CD4-positive, alpha-beta T cell treated with Interleukin-17A for 1 hour (primary cell): ENCODE results near the gene CCBE1.

Experiments used
- DNase-seq: peaks from one replicate; pipeline ENCODE4 v3.0.0-alpha.2; 2020

Gene CCBE1

GRCh38 chr18:59565957-59566356, 131.3 kb downstream of the CCBE1 start:
- no peak for DNase-seq

DNA sequence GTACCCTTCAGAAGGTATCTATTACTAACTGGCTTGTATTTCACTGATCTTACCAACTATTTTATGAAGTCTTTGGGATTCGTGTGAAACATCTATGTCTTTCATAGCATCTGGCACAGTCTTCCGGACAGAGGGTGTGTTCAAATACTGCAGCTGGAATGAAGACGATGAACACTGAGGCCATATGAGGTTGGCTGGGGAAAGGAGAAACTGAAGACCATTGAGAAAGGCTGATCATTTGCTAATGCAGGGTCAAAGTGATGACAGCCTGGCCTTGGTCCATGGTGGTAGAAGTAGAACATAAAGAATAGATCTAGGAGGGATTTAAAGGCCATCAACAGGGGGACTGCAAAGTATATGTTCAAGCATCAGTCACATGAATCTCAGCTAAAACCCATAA, 132.7 kb downstream of the CCBE1 start:
- no peak for DNase-seq

GRCh38 chr18:59563176-59563785, 133.9 kb downstream of the CCBE1 start:
- DNase-seq, result no peak

GRCh38 chr18:59562751-59563150, 134.5 kb downstream of the CCBE1 start:
- DNase-seq, result no peak

DNA sequence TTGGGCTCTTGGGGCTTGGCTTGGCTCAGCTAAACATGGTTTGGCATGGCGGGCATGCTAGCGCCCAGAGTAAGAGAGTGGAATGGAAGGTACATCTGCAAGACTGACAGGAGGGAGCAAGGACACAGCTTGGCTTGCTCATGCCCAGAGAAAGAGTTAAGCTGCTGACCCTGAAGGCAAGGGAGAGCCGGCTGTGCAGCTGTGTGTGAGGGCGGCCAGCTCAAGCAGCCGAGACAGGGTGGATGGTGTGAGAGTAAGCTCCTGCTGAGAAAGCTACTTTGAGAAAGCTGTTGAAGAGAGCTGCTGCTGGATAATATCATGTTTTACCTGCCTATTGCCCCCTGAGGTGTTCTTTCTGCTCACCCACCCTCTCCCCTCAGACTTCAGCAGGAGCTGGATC, 135.6 kb downstream of the CCBE1 start:
- no peak for DNase-seq

- no peak for DNase-seq
These were observed 136.7 kb downstream of the CCBE1 start for GRCh38 chr18:59560556-59560955.

DNA sequence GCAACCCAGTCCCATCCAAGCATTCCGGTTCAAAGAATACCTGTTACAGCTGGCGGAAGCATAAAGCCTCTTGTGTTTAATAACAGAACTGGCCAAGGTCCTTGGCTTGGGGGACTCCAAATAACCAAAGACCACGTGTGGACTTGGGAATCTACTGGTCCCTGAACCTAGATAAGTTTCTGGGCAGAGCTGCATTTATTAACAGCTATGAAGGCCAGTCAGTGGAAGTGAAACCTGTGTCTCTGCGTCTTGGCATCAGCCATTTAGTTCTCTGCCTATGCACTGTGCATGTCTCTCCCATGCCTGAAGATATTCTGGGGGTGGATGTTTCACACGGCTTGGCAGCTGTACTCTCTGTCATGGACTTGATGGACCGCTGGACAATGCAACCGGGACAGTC, 137.7 kb downstream of the CCBE1 start:
- DNase-seq, result no peak

GRCh38 chr18:59555995-59556659, 141.1 kb downstream of the CCBE1 start:
- no peak for DNase-seq

GRCh38 chr18:59554796-59555335, 142.4 kb downstream of the CCBE1 start:
- DNase-seq, result no peak

DNA sequence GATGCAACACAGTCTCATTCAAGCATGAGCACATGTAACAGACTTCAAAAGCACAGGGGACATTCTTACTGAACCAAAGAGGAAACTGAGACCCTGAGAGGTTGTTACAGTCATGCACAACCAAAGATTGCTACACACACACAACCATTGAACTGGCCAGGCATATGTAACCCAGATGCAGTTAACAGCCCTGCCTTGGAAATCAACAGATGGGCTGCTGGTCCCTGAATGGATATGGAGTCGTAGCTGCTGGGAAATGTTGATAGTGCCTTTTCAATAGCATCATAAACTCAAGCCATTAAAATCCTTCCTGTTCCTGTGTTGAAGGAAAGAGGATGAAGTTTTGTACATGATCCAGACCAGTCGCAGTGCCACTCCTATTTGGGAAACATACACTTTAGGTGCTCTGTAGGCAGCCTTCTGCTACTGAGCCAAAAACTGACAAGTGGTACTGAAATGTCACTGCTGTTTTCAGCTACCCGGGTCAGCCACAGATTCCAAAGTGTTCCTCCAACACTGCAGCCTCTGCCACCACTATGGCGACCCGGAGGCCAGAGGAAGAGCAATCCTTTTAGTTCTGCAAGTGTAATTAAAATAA, 143.9 kb downstream of the CCBE1 start:
- DNase-seq, result no peak

GRCh38 chr18:59551902-59552635, 145.2 kb downstream of the CCBE1 start:
- no peak for DNase-seq

DNA sequence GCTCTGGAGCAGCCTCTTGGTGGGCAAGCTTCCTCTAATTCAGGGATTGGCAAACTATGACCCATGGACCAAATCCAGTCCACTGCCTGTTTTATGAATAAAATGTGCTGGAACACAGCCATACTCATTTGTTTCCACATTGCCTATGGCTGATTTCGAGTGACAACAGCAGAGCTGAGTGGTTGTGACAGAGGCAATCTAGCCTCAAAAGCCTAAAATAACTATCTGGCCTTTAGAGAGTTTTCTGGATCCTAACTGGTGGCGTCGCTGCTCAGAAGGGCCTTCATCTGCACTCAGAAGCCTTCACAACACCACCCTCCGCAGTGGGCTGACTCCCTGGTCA, 147.1 kb downstream of the CCBE1 start:
- DNase-seq, result no peak

DNA sequence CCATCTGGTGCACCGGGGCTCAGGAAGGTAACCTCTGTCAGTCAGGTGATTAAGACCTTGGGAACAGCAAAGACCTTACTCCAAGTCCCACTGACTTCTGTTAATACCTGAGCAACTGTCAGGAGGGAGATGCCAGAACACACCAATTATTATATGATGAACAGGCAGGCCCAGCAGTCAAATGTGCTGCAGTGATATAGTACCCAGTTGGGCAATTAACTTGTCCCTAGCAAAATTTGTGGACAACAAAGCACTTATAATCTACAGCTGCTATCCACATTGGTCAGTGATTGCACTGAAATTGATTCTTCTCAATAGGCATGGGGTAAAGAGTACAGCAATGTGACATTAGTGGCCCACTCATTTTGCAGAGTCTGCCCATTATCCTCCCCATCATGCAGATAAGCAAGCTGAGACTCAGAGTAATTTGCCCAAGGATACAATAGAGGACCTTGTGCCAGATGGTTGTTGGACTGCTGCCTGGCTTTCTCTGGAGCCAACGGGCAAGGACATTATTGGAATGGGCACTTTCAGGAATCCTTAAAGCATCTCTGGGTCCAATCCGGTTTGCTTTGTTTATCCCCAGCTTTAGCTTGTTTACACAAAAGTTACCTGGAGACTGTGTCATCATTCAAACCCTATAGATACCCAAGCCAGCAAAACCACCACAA, 147.6 kb downstream of the CCBE1 start:
- no peak for DNase-seq

DNA sequence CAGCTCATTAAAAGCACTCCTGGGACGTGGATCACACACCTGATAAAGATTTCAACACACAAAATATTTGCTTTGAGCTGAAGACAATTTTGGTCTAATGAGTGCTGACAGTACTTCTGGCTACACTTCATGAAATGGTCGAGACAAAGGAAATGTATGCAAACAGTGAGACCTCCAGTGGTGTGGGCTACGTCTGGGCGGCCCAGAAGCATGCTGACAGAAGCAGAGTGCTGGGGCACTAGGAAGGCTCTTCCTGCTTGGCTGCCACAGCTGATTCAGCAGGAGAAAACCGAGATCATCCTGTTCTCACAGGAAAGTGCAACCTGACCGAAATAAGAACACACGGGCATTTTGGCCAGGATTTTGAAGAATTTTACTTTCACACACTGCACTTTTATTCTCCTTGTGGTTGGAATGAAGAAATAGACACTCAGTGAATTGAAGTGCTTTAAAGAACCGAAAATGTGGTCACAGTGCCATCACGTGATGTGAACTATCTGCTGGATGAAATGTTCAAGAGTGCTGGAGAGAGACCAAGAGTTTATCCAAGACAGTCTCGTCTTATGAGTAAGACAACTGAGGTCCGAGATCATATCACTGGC, 149.5 kb downstream of the CCBE1 start:
- no peak for DNase-seq

- DNase-seq, result no peak
These were observed 151.0 kb downstream of the CCBE1 start for GRCh38 chr18:59546188-59546587.

- DNase-seq, result no peak
These were observed 156.4 kb downstream of the CCBE1 start for GRCh38 chr18:59540780-59541179.

GRCh38 chr18:59540346-59540745, 156.9 kb downstream of the CCBE1 start:
- no peak for DNase-seq

DNA sequence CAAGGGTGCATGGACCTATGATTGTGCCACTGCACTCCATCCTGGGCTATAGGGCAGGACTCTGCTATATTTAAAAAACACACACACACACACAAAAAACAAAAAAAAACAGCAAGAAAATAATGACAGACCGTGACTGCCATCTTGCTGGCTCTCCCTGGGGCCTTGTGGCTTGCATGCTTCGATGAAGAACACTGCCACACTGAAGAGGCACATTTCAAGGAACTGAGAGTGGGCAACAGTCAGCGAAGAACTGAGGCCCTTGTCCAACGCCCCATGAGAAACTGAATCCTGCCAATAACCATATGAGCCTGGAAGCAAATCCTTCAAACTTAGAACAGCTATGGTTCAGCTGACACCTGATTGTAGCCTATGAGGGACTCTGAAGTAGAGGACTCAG, 158.1 kb downstream of the CCBE1 start:
- DNase-seq, result no peak

DNA sequence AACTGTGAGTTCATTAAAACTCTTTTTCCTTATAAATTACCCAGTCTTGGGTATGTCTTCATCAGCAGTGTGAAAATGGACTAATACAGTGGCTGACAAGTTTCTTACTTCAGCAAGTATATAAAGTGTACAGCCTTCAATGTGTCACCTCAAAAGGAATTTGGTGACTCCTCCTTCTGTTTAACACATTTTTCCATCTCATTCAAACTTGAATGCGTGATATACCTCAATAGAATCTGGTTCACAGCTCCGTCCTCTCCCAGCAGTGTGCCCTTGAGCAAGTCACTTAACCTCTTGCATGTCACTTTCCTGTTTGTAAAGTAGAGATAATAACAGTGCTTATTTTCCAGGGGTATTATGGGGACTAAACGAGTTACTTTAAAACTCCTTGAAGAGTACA, 159.6 kb downstream of the CCBE1 start:
- DNase-seq, result no peak

- no peak for DNase-seq
These were observed 161.1 kb downstream of the CCBE1 start for GRCh38 chr18:59536166-59536565.

DNA sequence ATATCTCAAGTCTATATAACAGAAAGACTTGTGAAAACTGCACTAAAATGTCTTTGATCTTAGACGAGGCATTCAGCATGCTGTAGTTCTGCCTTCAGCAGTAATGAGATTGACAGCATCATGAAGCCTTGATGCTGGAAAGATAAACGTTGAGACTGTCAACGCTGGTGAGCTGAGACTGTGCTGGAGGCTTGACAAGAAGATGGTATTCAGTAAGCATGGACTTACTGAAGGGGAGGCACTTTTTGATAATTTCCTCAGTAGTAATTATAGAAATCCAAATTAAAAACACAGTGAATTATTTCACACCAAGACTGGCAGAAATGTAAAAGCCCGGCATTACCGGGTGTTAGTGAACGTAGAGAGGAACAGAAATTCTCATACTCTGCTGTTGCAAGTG, 162.2 kb downstream of the CCBE1 start:
- DNase-seq, result no peak

DNA sequence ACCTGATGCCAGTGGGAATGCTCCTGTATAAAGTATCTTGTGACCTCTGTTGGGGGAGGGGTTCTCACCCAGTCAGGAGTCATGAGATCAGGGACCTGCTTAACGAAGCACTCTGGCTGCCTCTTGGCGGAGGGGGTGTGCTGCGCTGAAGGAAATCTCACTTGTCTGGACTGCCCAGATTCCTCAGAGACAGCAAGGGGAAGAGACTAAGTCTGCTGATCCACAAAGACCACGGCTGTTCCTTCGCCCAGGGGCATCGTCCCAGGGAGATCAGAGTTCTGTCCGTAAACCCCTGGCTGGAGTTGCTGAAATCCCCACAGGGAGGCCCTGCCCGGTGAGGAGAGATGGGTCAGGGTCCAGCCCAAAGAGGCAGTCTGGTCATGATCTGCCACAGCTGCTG, 168.4 kb downstream of the CCBE1 start:
- DNase-seq, result no peak
